IMR-90 (cell line): Measurements from ENCODE around the gene DUS2. TPM values are rescaled to one million over a fixed set of nuclear protein-coding genes. Genes with fewer than 3 reads are reported as not detected.
A peak's percentile ranks its signal among the peaks of the same experiment; 100 is the strongest.

ENCODE experiments used
- ATAC-seq: fragments of 200-7000 bp; cut with Tn5 transposase; 2 replicates; pipeline ENCODE4 v1.9.1; 2020; ENCODE audit warnings: low read depth, mild to moderate bottlenecking, moderate library complexity
- BruUV-seq: library from RNA; stranded (reverse); fragments of 400-500 nt; replicated peaks from 2 replicates; lab custom pipeline; 2021; lab: Mats Ljungman, UMichigan
- CTCF ChIA-PET: fragments of 300-600 bp; formaldehyde crosslinking; extraction: SDS; loops from one replicate; lab custom pipeline; 2021; ENCODE audit warnings: antibody characterized with exemption; lab: Yijun Ruan, JAX
- POLR2A ChIA-PET: fragments of 300-600 bp; sonication (Branson Sonifier 250); formaldehyde crosslinking; loops from one replicate; lab custom pipeline; 2022; ENCODE audit warnings: antibody characterized with exemption; ENCODE audit not compliant: unreplicated experiment; lab: Charles Lee
- DNase-seq: peaks from one replicate; pipeline ENCODE4 v3.0.0; 2013
- H2AFZ ChIP-seq: replicated peaks from 2 replicates; pipeline ENCODE3; 2013; ENCODE audit warnings: low read length, mild to moderate bottlenecking; ENCODE audit not compliant: poor library complexity
- H2AK5ac ChIP-seq: 2 replicates; pipeline ENCODE4 v1.6.1; 2013; ENCODE audit warnings: low read depth, low read length, inconsistent platforms
- H2AK9ac ChIP-seq: replicated peaks from 2 replicates; pipeline ENCODE3; 2013; ENCODE audit warnings: mild to moderate bottlenecking, low read depth, low read length, moderate library complexity; ENCODE audit not compliant: poor library complexity
- H2BK120ac ChIP-seq: 2 replicates; pipeline ENCODE4 v1.6.1; 2013; ENCODE audit warnings: low read depth, low read length, inconsistent platforms
- H2BK15ac ChIP-seq: 3 replicates; pipeline ENCODE4 v1.6.1; 2013; ENCODE audit warnings: low read depth, low read length, inconsistent platforms
- H2BK20ac ChIP-seq: 2 replicates; pipeline ENCODE4 v1.6.1; 2013; ENCODE audit warnings: low read depth, mild to moderate bottlenecking, inconsistent platforms, low read length, moderate library complexity
- H2BK5ac ChIP-seq: 2 replicates; pipeline ENCODE4 v1.6.1; 2013; ENCODE audit warnings: mild to moderate bottlenecking, low read depth, low read length, inconsistent platforms; ENCODE audit not compliant: poor library complexity, severe bottlenecking
- H3K14ac ChIP-seq: replicated peaks from 2 replicates; pipeline ENCODE4 v1.6.1; 2013; ENCODE audit warnings: low read depth, low read length, inconsistent platforms
- H3K18ac ChIP-seq: 2 replicates; pipeline ENCODE4 v1.6.1; 2013; ENCODE audit warnings: low read depth, low read length, control low read depth
- H3K23ac ChIP-seq: 2 replicates; pipeline ENCODE4 v1.6.1; 2013; ENCODE audit warnings: low read depth, low read length, inconsistent platforms
- H3K27ac ChIP-seq: 2 replicates; pipeline ENCODE4 v1.5.1; 2013; ENCODE audit warnings: mild to moderate bottlenecking, control low read depth, low read length; ENCODE audit not compliant: insufficient read depth
- H3K27me3 ChIP-seq: 2 replicates; pipeline ENCODE4 v1.6.1; 2013; ENCODE audit warnings: low read length; ENCODE audit not compliant: control insufficient read depth, insufficient read depth
- H3K36me3 ChIP-seq: 2 replicates; pipeline ENCODE4 v1.6.1; 2013; ENCODE audit warnings: low read length, mixed read lengths; ENCODE audit not compliant: control insufficient read depth, insufficient read depth
- H3K4ac ChIP-seq: 2 replicates; pipeline ENCODE4 v1.6.1; 2013; ENCODE audit warnings: low read depth, low read length, inconsistent platforms
- H3K4me1 ChIP-seq: 2 replicates; pipeline ENCODE4 v1.6.1; 2013; ENCODE audit warnings: low read length, mixed read lengths; ENCODE audit not compliant: control insufficient read depth, insufficient read depth
- H3K4me2 ChIP-seq: 2 replicates; pipeline ENCODE4 v1.6.1; 2013; ENCODE audit warnings: low read depth, mild to moderate bottlenecking, control low read depth, low read length, moderate library complexity
- H3K4me3 ChIP-seq: 2 replicates; pipeline ENCODE4 v1.5.1; 2013; ENCODE audit warnings: low read depth, mild to moderate bottlenecking, control low read depth, low read length, moderate library complexity; ENCODE audit not compliant: insufficient read depth
- H3K56ac ChIP-seq: 2 replicates; pipeline ENCODE4 v1.6.1; 2013; ENCODE audit warnings: low read length, inconsistent platforms; ENCODE audit not compliant: insufficient read depth; ENCODE audit errors: extremely low read depth
- H3K79me1 ChIP-seq, 2 experiments: 2 replicates each; pipeline ENCODE4 v1.6.1; 2013; ENCODE audit warnings: low read length in 2 of 2, inconsistent platforms in 1 of 2, low read depth in 1 of 2
- H3K9ac ChIP-seq: 2 replicates; pipeline ENCODE4 v1.6.1; 2013; ENCODE audit warnings: low read depth, low read length, control low read depth
- H3K9me1 ChIP-seq: 2 replicates; pipeline ENCODE4 v1.6.1; 2013; ENCODE audit warnings: low read length, inconsistent platforms; ENCODE audit not compliant: insufficient read depth
- H3K9me3 ChIP-seq: 2 replicates; pipeline ENCODE4 v1.6.1; 2013; ENCODE audit warnings: low read length; ENCODE audit not compliant: control insufficient read depth, insufficient read depth
- H4K20me1 ChIP-seq: 2 replicates; pipeline ENCODE4 v1.6.1; 2013; ENCODE audit warnings: low read length, inconsistent platforms; ENCODE audit not compliant: insufficient read depth
- H4K5ac ChIP-seq: 2 replicates; pipeline ENCODE4 v1.6.1; 2013; ENCODE audit warnings: mild to moderate bottlenecking, low read depth, low read length, control low read depth
- H4K8ac ChIP-seq, 2 experiments: 2 replicates each; pipeline ENCODE4 v1.6.1; 2013; ENCODE audit warnings: low read depth in 2 of 2, low read length in 2 of 2, control low read depth in 1 of 2, inconsistent platforms in 1 of 2
- H4K91ac ChIP-seq: 2 replicates; pipeline ENCODE4 v1.6.1; 2013; ENCODE audit warnings: low read depth, low read length, inconsistent platforms; ENCODE audit not compliant: insufficient read depth
- BHLHE40 ChIP-seq: fragments of 150-350 bp; IDR thresholded peaks from 2 replicates; pipeline ENCODE4 v1.6.1; 2016; ENCODE audit warnings: mild to moderate bottlenecking, low read depth, low read length
- CTCF ChIP-seq: conservative IDR thresholded peaks from 2 replicates; pipeline ENCODE4 v1.5.1; 2012; ENCODE audit warnings: mild to moderate bottlenecking, low read depth, low read length, improper control_type of control experiment
- ELK1 ChIP-seq: fragments of 150-350 bp; IDR thresholded peaks from 2 replicates; pipeline ENCODE4 v1.6.1; 2016; ENCODE audit warnings: low read depth, mild to moderate bottlenecking, low read length, moderate library complexity, borderline replicate concordance
- FOS ChIP-seq: fragments of 150-350 bp; IDR thresholded peaks from 2 replicates; pipeline ENCODE4 v1.6.1; 2016; ENCODE audit warnings: low read depth, low read length
- MAFK ChIP-seq: IDR thresholded peaks from 2 replicates; pipeline ENCODE4 v1.6.1; 2012; ENCODE audit warnings: low read depth, low read length, improper control_type of control experiment
- MXI1 ChIP-seq: IDR thresholded peaks from 2 replicates; pipeline ENCODE4 v1.6.1; 2012; ENCODE audit warnings: low read depth, mild to moderate bottlenecking, low read length, moderate library complexity, borderline replicate concordance
- POLR2A ChIP-seq: IDR thresholded peaks from 2 replicates; pipeline ENCODE4 v1.6.1; 2012; ENCODE audit warnings: mild to moderate bottlenecking, low read depth, low read length
- RAD21 ChIP-seq: IDR thresholded peaks from 2 replicates; pipeline ENCODE4 v1.6.1; 2012; ENCODE audit warnings: low read length, improper control_type of control experiment
- RCOR1 ChIP-seq: IDR thresholded peaks from 2 replicates; pipeline ENCODE4 v1.6.1; 2012; ENCODE audit warnings: mild to moderate bottlenecking, low read length, improper control_type of control experiment; ENCODE audit not compliant: insufficient replicate concordance
- RFX5 ChIP-seq: IDR thresholded peaks from 2 replicates; pipeline ENCODE4 v1.8.0; 2012; ENCODE audit warnings: low read depth, mild to moderate bottlenecking, low read length, moderate library complexity
- SMC3 ChIP-seq: fragments of 150-350 bp; IDR thresholded peaks from 2 replicates; pipeline ENCODE4 v1.6.1; 2016; ENCODE audit warnings: low read depth, mild to moderate bottlenecking, antibody characterized with exemption, low read length, moderate library complexity
- WGBS, 2 experiments: methylation state at CpG; one replicate each; pipeline versions ENCODE4 v1.1.5 to v1.1.7; 2013; ENCODE audit warnings: missing lambda C conversion rate in 2 of 2; ENCODE audit not compliant: insufficient read length in 1 of 2; ENCODE audit errors: extremely low coverage in 2 of 2; 5-methylcytosine and 5-hydroxymethylcytosine counted together
- dilution Hi-C: fragments of 300-500 bp; cut with HindIII; formaldehyde crosslinking; loops from one replicate; pipeline ENCODE4 v1.14.3; 2018; ENCODE audit warnings: low sequenced_read_pairs; ENCODE audit not compliant: unreplicated experiment
- in situ Hi-C: fragments of 300-500 bp; cut with MboI; formaldehyde crosslinking; loops from 3 replicates; pipeline ENCODE4 v1.14.3; 2019; ENCODE audit warnings: low sequenced_read_pairs, inconsistent platforms, mixed read lengths
- intact Hi-C: fragments of 100-400 bp; cut with micrococcal nuclease; formaldehyde crosslinking; loops from 2 replicates; pipeline ENCODE4 v1.10.0; 2022
- polyA plus RNA-seq, 3 experiments: library from polyadenylated mRNA; depleted of rRNA; stranded (reverse); fragments of >200 nt; gene quantifications; 2 replicates each; pipeline ENCODE4 v1.2.3, GENCODE V29; 2012; ENCODE audit warnings: low replicate concordance in 1 of 3
- total RNA-seq: library from RNA; depleted of rRNA; stranded (reverse); fragments of >200 nt; gene quantifications from 2 replicates; pipeline ENCODE4 v1.2.3, GENCODE V29; 2012

DUS2 gene
- total and polyA plus RNA-seq, 2 of the 4 experiments (the other 2 are of a cell fraction), result 15.8 to 30.5 TPM

GRCh38 chr16:68088130-68088972, 65.3 kb downstream of the DUS2 start:
- no peak overlapping the region for H3K4me2 ChIP-seq
- H3K14ac ChIP-seq, result no peak overlapping the region
- no peak overlapping the region for H4K91ac ChIP-seq
- no peak overlapping the region for H3K56ac ChIP-seq
- 0 out of 2 replicates have a peak overlapping the region, but pooled peaks have one; percentile 78 for H3K23ac ChIP-seq
- H2BK120ac ChIP-seq, result no peak overlapping the region
- H3K9ac ChIP-seq, result no peak overlapping the region
- H3K4ac ChIP-seq, result no peak overlapping the region
- no peak overlapping the region for H4K8ac ChIP-seq
- no peak overlapping the region for H2BK20ac ChIP-seq
- no peak overlapping the region for H2AFZ ChIP-seq
- peaks cover 11% of the 10 kb centered on the region; the same call in 1 of the 2 replicates for H3K9me1 ChIP-seq
- DNase-seq (no peak), ATAC-seq (no peak)
- H2AK9ac ChIP-seq, result no peak overlapping the region
- peaks cover 8% of the 10 kb centered on the region; the same call in 1 of the 2 replicates for H4K20me1 ChIP-seq
- no peak overlapping the region for H2AK5ac ChIP-seq
- BruUV-seq, result no TSS peak
- TF ChIP-seq POLR2A, result no peak
- TF ChIP-seq BHLHE40, result no peak
- TF ChIP-seq SMC3, result no peak
- TF ChIP-seq RCOR1, result no peak
- TF ChIP-seq ELK1, result no peak
- TF ChIP-seq RAD21, result no peak
- no peak for TF ChIP-seq MXI1
- no peak for TF ChIP-seq CTCF
- TF ChIP-seq MAFK, result no peak
- no peak for TF ChIP-seq RFX5
- no peak for TF ChIP-seq FOS
- intact Hi-C loops (loop anchor here (10.0 kb wide), 1 partner anchor 236 kb away; no protein-coding TSS in a partner anchor), dilution Hi-C loops (no loop called here), in situ Hi-C loops (no loop called here)
- H3K79me1 ChIP-seq, result peaks cover 10 to 54% of the 10 kb centered on the region in 2 experiments; a peak in 3 of 4 replicates
- CTCF ChIA-PET, result no interaction called here
- WGBS, 2 experiments, result 100% methylated on average over 1 of the region's 9 CpGs; no CpG with 5 or more reads in 1 of the 2 experiments
- no peaks in the 10 kb centered on the region for H3K27me3 ChIP-seq
- no peak overlapping the region for H4K5ac ChIP-seq
- no peak overlapping the region for H3K18ac ChIP-seq
- no peaks in the 10 kb centered on the region for H3K36me3 ChIP-seq
- POLR2A ChIA-PET, result interaction anchor here (0.7 kb wide), 1 partner anchor 548 kb away, joined by 3 read pairs; no protein-coding TSS in a partner anchor
- peaks cover 12% of the 10 kb centered on the region for H3K4me1 ChIP-seq
- no peak overlapping the region for H2BK15ac ChIP-seq
- H3K4me3 ChIP-seq, result no peak overlapping the region
- H2BK5ac ChIP-seq, result no peak overlapping the region
- no peaks in the 10 kb centered on the region for H3K9me3 ChIP-seq
- H3K27ac ChIP-seq, result no peak overlapping the region
